Tibial nerve (tissue), 4 donors: ENCODE results near the gene NFATC2.

Experiments used
- CTCF ChIP-seq, 5 experiments: fragments of 200-600 bp in 3 of 5; fragments of 450-650 bp in 2 of 5; sonication (generic) in 3 of 5; IDR thresholded peaks; one replicate each; pipeline ENCODE4 v1.5.1; 2016 to 2019; ENCODE audit warnings: antibody characterized with exemption in 5 of 5, mild to moderate bottlenecking in 3 of 5, moderate library complexity in 2 of 5
- EP300 ChIP-seq, 2 donors: sonication (generic); formaldehyde crosslinking; IDR thresholded peaks; one replicate each; pipeline ENCODE4 v1.6.1; 2017; ENCODE audit warnings: antibody characterized with exemption in 2 of 2, mild to moderate bottlenecking in 1 of 2
- POLR2A ChIP-seq, 2 donors: fragments of 450-650 bp; IDR thresholded peaks; one replicate each; pipeline ENCODE4 v1.6.1; 2017; ENCODE audit warnings: antibody characterized with exemption in 2 of 2, mild to moderate bottlenecking in 2 of 2, moderate library complexity in 2 of 2

GRCh38 chr20:51339721-51340450, 202.6 kb downstream of the NFATC2 start:
- TF ChIP-seq CTCF (IDR thresholded peaks at IDR 0.05): no peak
- TF ChIP-seq EP300 (IDR thresholded peaks at IDR 0.05): peak in 1 of 2 donors; percentile 50
- TF ChIP-seq POLR2A (IDR thresholded peaks at IDR 0.05): no peak
